Measurements from ENCODE around the gene SYNGR1. TPM values are rescaled to one million over a fixed set of nuclear protein-coding genes. Genes with fewer than 3 reads are reported as not detected.

The SYNGR1 gene
- total RNA-seq, 1 donor from 2014 or later = 49.5 TPM

- no peak overlapping the region for H3K27ac Mint-ChIP-seq (ENCODE audit: unreplicated experiment)
- TF ChIP-seq CTCF (IDR thresholded peaks at IDR 0.05; ENCODE audit: partially characterized antibody, unreplicated experiment) = no peak
- H3K4me3 Mint-ChIP-seq (ENCODE audit: unreplicated experiment) = no peak overlapping the region
- H3K27me3 Mint-ChIP-seq (ENCODE audit: unreplicated experiment) = peaks cover 2% of the 10 kb centered on the region
- DNase-seq = no peak
- H3K36me3 Mint-ChIP-seq (ENCODE audit: unreplicated experiment) = no peaks in the 10 kb centered on the region
- peaks cover 4% of the 10 kb centered on the region for H3K4me1 Mint-ChIP-seq (ENCODE audit: low read depth, unreplicated experiment)
- H3K9me3 Mint-ChIP-seq (ENCODE audit: unreplicated experiment) = no peaks in the 10 kb centered on the region
Observed at GRCh38 chr22:39431821-39432251, 82.0 kb downstream of the SYNGR1 start.

- no peak for DNase-seq
- Mint-ChIP-seq H3K36me3 (ENCODE audit: unreplicated experiment) (no peaks in the 10 kb centered on the region), H3K4me3 (ENCODE audit: unreplicated experiment) (no peak overlapping the region), H3K9me3 (ENCODE audit: unreplicated experiment) (no peaks in the 10 kb centered on the region), H3K27ac (ENCODE audit: unreplicated experiment) (no peak overlapping the region), H3K4me1 (ENCODE audit: low read depth, unreplicated experiment) (peaks cover 4% of the 10 kb centered on the region), H3K27me3 (ENCODE audit: unreplicated experiment) (peaks cover 2% of the 10 kb centered on the region)
- TF ChIP-seq CTCF (IDR thresholded peaks at IDR 0.05; ENCODE audit: partially characterized antibody, unreplicated experiment) = no peak
Observed at GRCh38 chr22:39432361-39432811, 82.6 kb downstream of the SYNGR1 start.

- H3K27ac Mint-ChIP-seq (ENCODE audit: unreplicated experiment) = no peak overlapping the region
Observed at GRCh38 chr22:39433476-39434242, 83.9 kb downstream of the SYNGR1 start.

DNA sequence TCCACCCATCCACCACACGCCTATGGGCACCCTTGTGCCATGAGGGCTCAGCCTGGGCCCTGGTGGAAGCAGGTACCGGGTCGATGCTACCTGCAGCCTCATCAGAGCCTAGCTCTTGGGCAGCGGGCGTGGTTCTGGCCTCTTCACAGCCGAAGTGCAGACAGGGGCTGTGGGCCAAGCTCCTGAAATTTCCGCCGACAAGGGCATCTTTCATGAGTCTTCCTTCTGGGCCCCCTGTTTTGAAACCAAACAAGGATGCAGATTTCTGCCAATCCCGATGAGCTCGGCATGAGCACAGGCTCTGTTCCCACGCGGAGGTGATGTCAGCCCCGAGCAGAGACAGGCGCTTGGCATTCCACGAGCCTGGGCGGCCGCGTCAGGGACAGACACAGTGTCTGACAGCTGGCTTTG is 84.5 kb downstream of the SYNGR1 start:
- peaks cover 2% of the 10 kb centered on the region for H3K27me3 Mint-ChIP-seq (ENCODE audit: unreplicated experiment)
- H3K27ac Mint-ChIP-seq (ENCODE audit: unreplicated experiment) = no peak overlapping the region
- H3K36me3 Mint-ChIP-seq (ENCODE audit: unreplicated experiment) = no peaks in the 10 kb centered on the region
- no peak for TF ChIP-seq CTCF (IDR thresholded peaks at IDR 0.05; ENCODE audit: partially characterized antibody, unreplicated experiment)
- peaks cover 2% of the 10 kb centered on the region for H3K4me1 Mint-ChIP-seq (ENCODE audit: low read depth, unreplicated experiment)
- DNase-seq = no peak
- H3K9me3 Mint-ChIP-seq (ENCODE audit: unreplicated experiment) = no peaks in the 10 kb centered on the region
- H3K4me3 Mint-ChIP-seq (ENCODE audit: unreplicated experiment) = no peak overlapping the region

More at GRCh38 chr22:39433476-39434242, 83.9 kb downstream of the SYNGR1 start:
- H3K4me1 Mint-ChIP-seq (ENCODE audit: low read depth, unreplicated experiment) = peaks cover 2% of the 10 kb centered on the region
- no peak overlapping the region for H3K4me3 Mint-ChIP-seq (ENCODE audit: unreplicated experiment)
- TF ChIP-seq CTCF (IDR thresholded peaks at IDR 0.05; ENCODE audit: partially characterized antibody, unreplicated experiment) = no peak
- no peaks in the 10 kb centered on the region for H3K9me3 Mint-ChIP-seq (ENCODE audit: unreplicated experiment)
- DNase-seq = no peak
- H3K27me3 Mint-ChIP-seq (ENCODE audit: unreplicated experiment) = peaks cover 2% of the 10 kb centered on the region
- no peaks in the 10 kb centered on the region for H3K36me3 Mint-ChIP-seq (ENCODE audit: unreplicated experiment)

- Mint-ChIP-seq H3K4me3 (ENCODE audit: unreplicated experiment) (no peak overlapping the region), H3K4me1 (ENCODE audit: low read depth, unreplicated experiment) (peaks cover 2% of the 10 kb centered on the region), H3K9me3 (ENCODE audit: unreplicated experiment) (no peaks in the 10 kb centered on the region), H3K27me3 (ENCODE audit: unreplicated experiment) (peaks cover 2% of the 10 kb centered on the region), H3K27ac (ENCODE audit: unreplicated experiment) (no peak overlapping the region), H3K36me3 (ENCODE audit: unreplicated experiment) (no peaks in the 10 kb centered on the region)
- no peak for DNase-seq
- no peak for TF ChIP-seq CTCF (IDR thresholded peaks at IDR 0.05; ENCODE audit: partially characterized antibody, unreplicated experiment)
Observed at GRCh38 chr22:39434721-39435120, 84.9 kb downstream of the SYNGR1 start.
